B cell (primary cell): Measurements from ENCODE around the gene AHRR. TPM values are rescaled to one million over a fixed set of nuclear protein-coding genes. Genes with fewer than 3 reads are reported as not detected.

Source experiments
- ATAC-seq: fragments of 200-7000 bp; cut with Tn5 transposase; one replicate; pipeline ENCODE4 v1.10.0; 2021; ENCODE audit warnings: low read depth, mild to moderate bottlenecking, moderate number of reproducible peaks, moderate library complexity
- CTCF ChIA-PET: fragments of 350-600 bp; sonication (Branson Sonifier 250); formaldehyde crosslinking; loops from one replicate; lab custom pipeline; 2021; ENCODE audit warnings: antibody characterized with exemption, inconsistent platforms; lab: Charles Lee
- POLR2A ChIA-PET: fragments of 350-600 bp; sonication (Branson Sonifier 250); formaldehyde crosslinking; loops from one replicate; lab custom pipeline; 2021; ENCODE audit warnings: antibody characterized with exemption; lab: Charles Lee
- DNase-seq: peaks from one replicate; pipeline ENCODE4 v3.0.0; 2013
- H2AFZ ChIP-seq: 2 replicates; pipeline ENCODE4 v1.6.1; 2012; ENCODE audit warnings: mild to moderate bottlenecking, low read depth, low read length; ENCODE audit not compliant: insufficient read depth, poor library complexity, severe bottlenecking
- H3K27ac ChIP-seq, 2 donors: 1 replicate in 1 of 2; 2 replicates in 1 of 2; pipeline ENCODE4 v1.5.1; 2012 to 2013; ENCODE audit warnings: low read length in 2 of 2, mild to moderate bottlenecking in 2 of 2, moderate library complexity in 1 of 2
- H3K27me3 ChIP-seq, 4 experiments: fragments of 200-600 bp in 1 of 4; sonication (generic) in 1 of 4; replicated peaks in 1 of 4; 1 replicate in 2 of 4; 2 replicates in 2 of 4; pipeline versions ENCODE4 v1.6.1 to v1.7.0; 2013 to 2016; ENCODE audit warnings: low read length in 3 of 4, mild to moderate bottlenecking in 2 of 4, mixed read lengths in 1 of 4, moderate library complexity in 1 of 4; ENCODE audit not compliant: insufficient read depth in 4 of 4, control insufficient read depth in 3 of 4; ENCODE audit errors: control extremely low read depth in 1 of 4
- H3K36me3 ChIP-seq, 2 experiments: replicated peaks in 1 of 2; 1 replicate in 1 of 2; 2 replicates in 1 of 2; pipeline versions ENCODE4 v1.6.1 to v1.7.1; 2013; ENCODE audit warnings: low read length in 1 of 2; ENCODE audit not compliant: insufficient read depth in 2 of 2, control insufficient read depth in 1 of 2; ENCODE audit errors: control extremely low read depth in 1 of 2, extremely low read depth in 1 of 2
- H3K4me1 ChIP-seq, 2 donors: fragments of 200-600 bp in 1 of 2; sonication (generic) in 1 of 2; 1 replicate in 1 of 2; 2 replicates in 1 of 2; pipeline versions ENCODE4 v1.5.1 to v1.6.1; 2013 to 2017; ENCODE audit warnings: low read length in 2 of 2; ENCODE audit not compliant: control insufficient read depth in 2 of 2, insufficient read depth in 2 of 2
- H3K4me2 ChIP-seq: replicated peaks from 2 replicates; pipeline ENCODE3; 2012; ENCODE audit warnings: mild to moderate bottlenecking, low read depth, low read length; ENCODE audit not compliant: poor library complexity, severe bottlenecking
- H3K4me3 ChIP-seq, 5 experiments: fragments of 200-600 bp in 1 of 5; sonication (generic) in 1 of 5; 1 replicate in 3 of 5; 2 replicates in 2 of 5; pipeline versions ENCODE4 v1.5.1 to v1.7.0; 2011 to 2016; ENCODE audit warnings: low read length in 4 of 5, mild to moderate bottlenecking in 4 of 5, low read depth in 2 of 5, control low read depth in 1 of 5, moderate library complexity in 1 of 5; ENCODE audit not compliant: insufficient read depth in 1 of 5; ENCODE audit errors: control extremely low read depth in 1 of 5, extremely low read depth in 1 of 5
- H3K79me2 ChIP-seq: fragments of 200-600 bp; sonication (generic); one replicate; pipeline ENCODE4 v1.6.0; 2016; ENCODE audit warnings: low read length; ENCODE audit not compliant: control insufficient read depth, insufficient read depth
- H3K9ac ChIP-seq: fragments of 200-600 bp; sonication (generic); 2 replicates; pipeline ENCODE4 v1.6.1; 2017; ENCODE audit warnings: mild to moderate bottlenecking, low read length, moderate library complexity
- H3K9me3 ChIP-seq, 3 donors: one replicate each; pipeline versions ENCODE4 v1.6.1 to v1.7.1; 2013; ENCODE audit warnings: low read length in 2 of 3; ENCODE audit not compliant: control insufficient read depth in 2 of 3, insufficient read depth in 1 of 3; ENCODE audit errors: control extremely low read depth in 1 of 3
- H4K20me1 ChIP-seq: 2 replicates; pipeline ENCODE4 v1.6.0; 2012; ENCODE audit warnings: mild to moderate bottlenecking, low read length; ENCODE audit not compliant: insufficient read depth, control insufficient read depth, poor library complexity, severe bottlenecking
- H3K27ac Mint-ChIP-seq: one replicate; pipeline ENCODE4 v1.8.0; 2021; ENCODE audit warnings: mixed read lengths
- H3K27me3 Mint-ChIP-seq: one replicate; pipeline ENCODE4 v1.8.0; 2021; ENCODE audit warnings: mixed read lengths
- H3K4me1 Mint-ChIP-seq: one replicate; pipeline ENCODE4 v1.8.0; 2021; ENCODE audit warnings: mixed read lengths
- H3K4me3 Mint-ChIP-seq: one replicate; pipeline ENCODE4 v1.8.0; 2021; ENCODE audit warnings: mixed read lengths
- H3K9me3 Mint-ChIP-seq: one replicate; pipeline ENCODE4 v1.8.0; 2022; ENCODE audit warnings: mixed read lengths; ENCODE audit not compliant: insufficient read depth
- EZH2 ChIP-seq: IDR thresholded peaks from 2 replicates; pipeline ENCODE4 v1.6.1; 2012; ENCODE audit warnings: borderline replicate concordance, low read depth, mild to moderate bottlenecking, moderate library complexity, low read length; ENCODE audit not compliant: insufficient read depth, poor library complexity, severe bottlenecking
- WGBS: methylation state at CpG from one replicate; pipeline ENCODE4 v1.1.5; 2013; ENCODE audit warnings: missing lambda C conversion rate; ENCODE audit not compliant: insufficient coverage; 5-methylcytosine and 5-hydroxymethylcytosine counted together
- intact Hi-C: fragments of 100-400 bp; cut with micrococcal nuclease; formaldehyde crosslinking; loops from one replicate; pipeline ENCODE4 v1.10.0; 2022
- polyA plus RNA-seq: library from polyadenylated mRNA; depleted of rRNA; stranded (reverse); fragments of >200 nt; gene quantifications from 2 replicates; pipeline ENCODE4 v1.2.3, GENCODE V29; 2012
- total RNA-seq, 2 donors: library from RNA; stranded (reverse); fragments of 120-200 nt in 1 of 2; gene quantifications; 1 replicate in 1 of 2; 2 replicates in 1 of 2; pipeline versions ENCODE4 v1.2.3 to v1.2.4, GENCODE V29; 2013 to 2022
- TF ChIP-seq, protein P1 (sequence below): fragments of 200-600 bp; IDR thresholded peaks from one replicate; pipeline ENCODE4 v1.8.0; 2022; ENCODE audit warnings: antibody characterized with exemption, mild to moderate bottlenecking

The AHRR gene
- total and polyA plus RNA-seq, 2 donors (not counting 1 experiment from before 2014, with no cell fraction given) = 0.13 to 1.7 TPM

DNA sequence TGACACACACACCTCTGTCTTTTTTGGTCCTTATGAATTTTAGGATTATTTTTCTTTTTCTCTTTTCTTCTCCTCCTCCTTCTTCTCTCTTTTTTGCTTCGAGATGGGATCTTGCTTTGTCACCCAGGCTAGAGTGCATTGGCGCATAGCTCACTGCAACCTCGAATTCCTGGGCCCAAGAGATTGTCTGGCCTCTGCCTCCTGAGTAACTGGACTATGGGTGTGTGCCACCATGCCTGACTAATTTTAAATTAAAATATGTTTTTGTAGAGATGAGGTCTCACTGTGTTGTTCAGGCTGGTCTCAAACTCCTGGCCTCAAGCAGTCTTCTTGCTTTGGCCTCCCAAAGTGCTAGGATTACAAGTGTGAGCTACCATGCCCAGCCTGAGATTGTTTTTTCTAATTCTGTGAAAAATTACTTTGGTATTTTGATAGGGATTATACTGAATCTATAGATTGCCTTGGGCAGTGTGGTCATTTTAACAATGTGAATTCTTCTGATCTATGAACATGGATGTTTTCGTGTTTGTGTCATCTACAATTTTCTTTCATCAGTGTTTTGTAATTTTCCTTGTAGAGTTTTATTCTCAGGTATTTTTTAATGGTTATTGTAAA is 7.7 kb downstream of the AHRR start:
- no CpG with 5 or more reads among the region's 4 CpGs for WGBS
- no peak overlapping the region for H2AFZ ChIP-seq

DNA sequence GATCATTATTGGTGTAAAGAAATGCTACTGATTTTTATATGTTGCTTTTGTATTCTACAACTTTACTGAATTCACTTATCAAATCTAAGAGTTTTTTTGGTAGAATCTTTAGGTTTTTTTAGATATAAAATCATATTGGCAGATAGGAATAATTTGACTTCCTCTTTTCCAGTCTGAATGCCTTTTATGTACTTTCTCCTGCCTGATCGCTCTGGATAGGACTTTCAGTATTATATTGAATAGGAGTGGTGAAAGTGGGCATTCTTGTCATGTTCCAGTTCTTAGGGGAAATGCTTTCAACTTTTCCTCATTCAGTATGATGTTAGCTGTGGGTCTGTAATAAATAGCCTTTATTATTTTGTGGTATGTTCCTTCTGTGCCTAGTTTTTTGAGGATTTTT is 8.3 kb downstream of the AHRR start:
- Histone ChIP-seq H3K27ac (no peak overlapping the region), H3K27me3 (peaks cover 0 to 3% (median under 1%) of the 10 kb centered on the region in 4 experiments), H2AFZ (no peak overlapping the region), H3K36me3 (no peaks in the 10 kb centered on the region), H3K9ac (no peak overlapping the region), H3K4me1 (no peaks in the 10 kb centered on the region), H3K4me3 (no peak overlapping the region), H3K9me3 (no peaks in the 10 kb centered on the region), H3K4me2 (no peak overlapping the region), H3K79me2 (no peaks in the 10 kb centered on the region), H4K20me1 (no peaks in the 10 kb centered on the region)
- Mint-ChIP-seq H3K27me3 (peaks cover 33% of the 10 kb centered on the region), H3K27ac (no peak overlapping the region), H3K4me3 (no peak overlapping the region), H3K9me3 (no peaks in the 10 kb centered on the region), H3K4me1 (no peaks in the 10 kb centered on the region)
- WGBS = no CpG with 5 or more reads among the region's 1 CpG
- ATAC-seq = no peak
- ChIA-PET POLR2A (no interaction called here), CTCF (no interaction called here)
- TF ChIP-seq, protein P1, sequence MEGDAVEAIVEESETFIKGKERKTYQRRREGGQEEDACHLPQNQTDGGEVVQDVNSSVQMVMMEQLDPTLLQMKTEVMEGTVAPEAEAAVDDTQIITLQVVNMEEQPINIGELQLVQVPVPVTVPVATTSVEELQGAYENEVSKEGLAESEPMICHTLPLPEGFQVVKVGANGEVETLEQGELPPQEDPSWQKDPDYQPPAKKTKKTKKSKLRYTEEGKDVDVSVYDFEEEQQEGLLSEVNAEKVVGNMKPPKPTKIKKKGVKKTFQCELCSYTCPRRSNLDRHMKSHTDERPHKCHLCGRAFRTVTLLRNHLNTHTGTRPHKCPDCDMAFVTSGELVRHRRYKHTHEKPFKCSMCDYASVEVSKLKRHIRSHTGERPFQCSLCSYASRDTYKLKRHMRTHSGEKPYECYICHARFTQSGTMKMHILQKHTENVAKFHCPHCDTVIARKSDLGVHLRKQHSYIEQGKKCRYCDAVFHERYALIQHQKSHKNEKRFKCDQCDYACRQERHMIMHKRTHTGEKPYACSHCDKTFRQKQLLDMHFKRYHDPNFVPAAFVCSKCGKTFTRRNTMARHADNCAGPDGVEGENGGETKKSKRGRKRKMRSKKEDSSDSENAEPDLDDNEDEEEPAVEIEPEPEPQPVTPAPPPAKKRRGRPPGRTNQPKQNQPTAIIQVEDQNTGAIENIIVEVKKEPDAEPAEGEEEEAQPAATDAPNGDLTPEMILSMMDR = no peak
- TF ChIP-seq EZH2 = no peak
- intact Hi-C loops = no loop called here
- DNase-seq = no peak

More for the DNA sequence above, 7.7 kb downstream of the AHRR start:
- Histone ChIP-seq H3K27me3 (peaks cover 0 to 3% (median under 1%) of the 10 kb centered on the region in 4 experiments), H3K4me1 (no peaks in the 10 kb centered on the region), H4K20me1 (no peaks in the 10 kb centered on the region), H3K79me2 (no peaks in the 10 kb centered on the region), H3K27ac (no peak overlapping the region), H3K4me2 (no peak overlapping the region), H3K4me3 (no peak overlapping the region), H3K9ac (no peak overlapping the region), H3K36me3 (no peaks in the 10 kb centered on the region), H3K9me3 (no peaks in the 10 kb centered on the region)
- CTCF ChIA-PET = no interaction called here
- Mint-ChIP-seq H3K4me1 (no peaks in the 10 kb centered on the region), H3K27ac (no peak overlapping the region), H3K27me3 (peaks cover 28% of the 10 kb centered on the region), H3K4me3 (no peak overlapping the region), H3K9me3 (no peaks in the 10 kb centered on the region)
- DNase-seq = no peak
- POLR2A ChIA-PET = interaction anchor here (0.6 kb wide), 1 partner anchor 58 kb away, joined by 4 read pairs; no protein-coding TSS in a partner anchor
- TF ChIP-seq, protein P1 = no peak
- no peak for TF ChIP-seq EZH2
- intact Hi-C loops = no loop called here
- no peak for ATAC-seq
